Vagina (tissue), 2 donors: Measurements from ENCODE around the gene EME1.

ENCODE experiments used
- POLR2A ChIP-seq, 2 donors: fragments of 450-650 bp; IDR thresholded peaks; one replicate each; pipeline ENCODE4 v1.6.1; 2017; ENCODE audit warnings: antibody characterized with exemption in 2 of 2, mild to moderate bottlenecking in 2 of 2, moderate library complexity in 2 of 2
- POLR2AphosphoS5 ChIP-seq, 2 donors: sonication (generic); formaldehyde crosslinking; IDR thresholded peaks; one replicate each; pipeline ENCODE4 v1.9.0; 2017; ENCODE audit warnings: antibody characterized with exemption in 2 of 2, mild to moderate bottlenecking in 2 of 2, low read depth in 1 of 2; ENCODE audit not compliant: insufficient read depth in 1 of 2
- TF ChIP-seq, protein P1 (sequence below), 3 experiments: fragments of 450-650 bp in 2 of 3; fragments of 200-600 bp in 1 of 3; sonication (generic) in 1 of 3; IDR thresholded peaks; one replicate each; pipeline ENCODE4 v1.5.1; 2017 to 2019; ENCODE audit warnings: antibody characterized with exemption in 3 of 3, mild to moderate bottlenecking in 2 of 3, moderate library complexity in 2 of 3

DNA sequence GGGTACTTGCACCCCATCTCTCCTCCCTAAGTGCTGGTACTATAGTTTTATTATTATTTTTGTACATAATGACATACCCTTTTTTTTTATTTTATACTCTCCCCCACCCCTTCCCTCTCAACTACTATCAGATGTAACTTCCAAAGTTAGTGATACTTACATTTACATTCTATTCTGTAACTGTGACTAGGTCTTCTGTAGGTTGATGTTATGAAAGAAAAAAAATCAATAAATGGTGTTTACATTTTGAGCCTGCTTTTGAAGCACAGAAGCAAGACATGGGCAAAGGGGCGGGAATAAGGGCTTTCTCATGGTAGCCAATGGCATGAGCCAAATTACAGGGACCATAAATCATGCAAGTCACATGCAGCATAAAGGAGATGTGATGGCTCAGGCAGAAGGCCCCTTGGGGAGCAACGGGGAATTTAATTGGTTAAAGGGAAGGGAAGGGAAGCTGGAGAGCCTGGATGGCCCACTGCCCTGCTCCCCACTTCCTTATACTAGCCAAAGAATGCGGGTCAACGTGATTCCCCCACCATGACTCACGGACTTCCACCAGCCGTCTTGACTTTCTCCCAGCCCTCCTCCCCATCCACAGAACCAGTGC lies 50.6 kb downstream of the EME1 start:
- TF ChIP-seq, protein P1, sequence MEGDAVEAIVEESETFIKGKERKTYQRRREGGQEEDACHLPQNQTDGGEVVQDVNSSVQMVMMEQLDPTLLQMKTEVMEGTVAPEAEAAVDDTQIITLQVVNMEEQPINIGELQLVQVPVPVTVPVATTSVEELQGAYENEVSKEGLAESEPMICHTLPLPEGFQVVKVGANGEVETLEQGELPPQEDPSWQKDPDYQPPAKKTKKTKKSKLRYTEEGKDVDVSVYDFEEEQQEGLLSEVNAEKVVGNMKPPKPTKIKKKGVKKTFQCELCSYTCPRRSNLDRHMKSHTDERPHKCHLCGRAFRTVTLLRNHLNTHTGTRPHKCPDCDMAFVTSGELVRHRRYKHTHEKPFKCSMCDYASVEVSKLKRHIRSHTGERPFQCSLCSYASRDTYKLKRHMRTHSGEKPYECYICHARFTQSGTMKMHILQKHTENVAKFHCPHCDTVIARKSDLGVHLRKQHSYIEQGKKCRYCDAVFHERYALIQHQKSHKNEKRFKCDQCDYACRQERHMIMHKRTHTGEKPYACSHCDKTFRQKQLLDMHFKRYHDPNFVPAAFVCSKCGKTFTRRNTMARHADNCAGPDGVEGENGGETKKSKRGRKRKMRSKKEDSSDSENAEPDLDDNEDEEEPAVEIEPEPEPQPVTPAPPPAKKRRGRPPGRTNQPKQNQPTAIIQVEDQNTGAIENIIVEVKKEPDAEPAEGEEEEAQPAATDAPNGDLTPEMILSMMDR (IDR thresholded peaks at IDR 0.05) = no peak
- TF ChIP-seq POLR2AphosphoS5 (IDR thresholded peaks at IDR 0.05; ENCODE audit: insufficient read depth in 1 of 2, low read depth in 1 of 2) = no peak
- no peak for TF ChIP-seq POLR2A (IDR thresholded peaks at IDR 0.05)
